ENCODE results near the gene BST2. TPM values are rescaled to one million over a fixed set of nuclear protein-coding genes. Genes with fewer than 3 reads are reported as not detected.

BST2 gene
- total RNA-seq, 2 donors from 2014 or later = 32.7 to 75.3 TPM

DNA sequence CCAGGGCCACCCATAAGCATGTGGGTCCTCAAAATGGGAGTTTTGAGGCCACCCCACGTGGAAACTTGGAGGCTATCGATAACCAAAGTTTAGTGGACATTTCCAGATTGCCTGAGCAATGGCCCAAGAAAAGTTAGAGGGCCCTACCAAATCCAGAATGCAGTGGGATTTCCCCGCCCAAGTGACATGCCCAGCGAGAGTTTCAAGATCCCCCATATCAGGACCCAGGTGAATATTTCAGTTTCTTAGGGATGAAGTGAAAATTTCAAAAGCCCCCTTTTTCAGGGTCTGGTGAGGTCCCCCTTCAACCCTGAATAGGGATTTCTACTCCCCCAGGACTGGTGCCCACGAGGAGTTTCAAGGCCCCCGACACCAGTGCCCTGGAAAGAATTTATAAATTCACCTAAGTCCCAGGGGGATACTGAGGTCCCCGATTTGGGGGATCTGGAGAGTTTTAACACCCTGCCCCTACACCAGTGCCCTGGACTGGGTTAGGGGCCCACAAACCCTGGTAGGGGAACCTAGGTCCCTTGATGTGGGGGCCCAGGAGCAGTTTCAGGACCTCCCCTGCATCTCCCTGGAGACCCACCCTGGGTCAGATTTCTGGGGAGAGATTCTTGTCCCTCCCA is 695 bp downstream of the BST2 start:
- no peaks in the 10 kb centered on the region for H3K36me3 ChIP-seq
- WGBS = 80% methylated on average over 7 of the region's 7 CpGs
- intact Hi-C loops (cut with DNase I) = no loop called here
- peak overlapping the region; percentile 72 to 75 for H3K27ac ChIP-seq
- TF ChIP-seq POLR2A (IDR thresholded peaks at IDR 0.05) = no peak
- no peak for TF ChIP-seq POLR2AphosphoS5 (IDR thresholded peaks at IDR 0.05)
- TF ChIP-seq, protein P1, sequence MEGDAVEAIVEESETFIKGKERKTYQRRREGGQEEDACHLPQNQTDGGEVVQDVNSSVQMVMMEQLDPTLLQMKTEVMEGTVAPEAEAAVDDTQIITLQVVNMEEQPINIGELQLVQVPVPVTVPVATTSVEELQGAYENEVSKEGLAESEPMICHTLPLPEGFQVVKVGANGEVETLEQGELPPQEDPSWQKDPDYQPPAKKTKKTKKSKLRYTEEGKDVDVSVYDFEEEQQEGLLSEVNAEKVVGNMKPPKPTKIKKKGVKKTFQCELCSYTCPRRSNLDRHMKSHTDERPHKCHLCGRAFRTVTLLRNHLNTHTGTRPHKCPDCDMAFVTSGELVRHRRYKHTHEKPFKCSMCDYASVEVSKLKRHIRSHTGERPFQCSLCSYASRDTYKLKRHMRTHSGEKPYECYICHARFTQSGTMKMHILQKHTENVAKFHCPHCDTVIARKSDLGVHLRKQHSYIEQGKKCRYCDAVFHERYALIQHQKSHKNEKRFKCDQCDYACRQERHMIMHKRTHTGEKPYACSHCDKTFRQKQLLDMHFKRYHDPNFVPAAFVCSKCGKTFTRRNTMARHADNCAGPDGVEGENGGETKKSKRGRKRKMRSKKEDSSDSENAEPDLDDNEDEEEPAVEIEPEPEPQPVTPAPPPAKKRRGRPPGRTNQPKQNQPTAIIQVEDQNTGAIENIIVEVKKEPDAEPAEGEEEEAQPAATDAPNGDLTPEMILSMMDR (IDR thresholded peaks at IDR 0.05) = no peak
- no peaks in the 10 kb centered on the region for H3K4me1 ChIP-seq (replicated peaks)
- no peaks in the 10 kb centered on the region for H3K9me3 ChIP-seq
- DNase-seq (ENCODE audit: low spot score) = no peak
- peak overlapping the region; percentile 23 to 26 for H3K4me3 ChIP-seq
- H3K27me3 ChIP-seq (replicated peaks; ENCODE audit: insufficient read depth) = no peaks in the 10 kb centered on the region

DNA sequence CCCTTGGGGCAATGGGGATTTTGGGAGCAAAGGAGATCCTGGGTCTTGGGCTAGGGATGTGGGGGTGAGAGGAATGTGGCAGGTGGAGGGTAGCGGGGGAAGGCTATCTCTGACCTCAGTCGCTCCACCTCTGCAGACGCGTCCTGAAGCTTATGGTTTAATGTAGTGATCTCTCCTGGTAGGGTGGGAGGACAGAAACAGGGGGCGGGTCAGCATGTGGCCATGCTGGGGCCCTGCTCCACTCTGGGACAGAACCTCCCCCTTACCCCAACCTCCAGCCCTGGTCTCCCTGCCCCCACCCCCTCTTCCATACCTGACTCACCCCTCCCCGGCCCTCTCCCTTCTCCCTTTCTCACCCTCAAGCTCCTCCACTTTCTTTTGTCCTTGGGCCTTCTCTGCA is 1.4 kb downstream of the BST2 start:
- peak overlapping the region in 1 of 2 donors; percentile 75 for H3K27ac ChIP-seq
- H3K27me3 ChIP-seq (replicated peaks; ENCODE audit: insufficient read depth) = no peaks in the 10 kb centered on the region
- TF ChIP-seq, protein P1 (IDR thresholded peaks at IDR 0.05) = no peak
- intact Hi-C loops (cut with DNase I) = no loop called here
- H3K4me1 ChIP-seq (replicated peaks) = no peaks in the 10 kb centered on the region
- no peaks in the 10 kb centered on the region for H3K9me3 ChIP-seq
- DNase-seq (ENCODE audit: low spot score) = no peak
- 89% methylated on average over 6 of the region's 6 CpGs for WGBS
- no peak overlapping the region for H3K4me3 ChIP-seq
- H3K36me3 ChIP-seq = no peaks in the 10 kb centered on the region

DNA sequence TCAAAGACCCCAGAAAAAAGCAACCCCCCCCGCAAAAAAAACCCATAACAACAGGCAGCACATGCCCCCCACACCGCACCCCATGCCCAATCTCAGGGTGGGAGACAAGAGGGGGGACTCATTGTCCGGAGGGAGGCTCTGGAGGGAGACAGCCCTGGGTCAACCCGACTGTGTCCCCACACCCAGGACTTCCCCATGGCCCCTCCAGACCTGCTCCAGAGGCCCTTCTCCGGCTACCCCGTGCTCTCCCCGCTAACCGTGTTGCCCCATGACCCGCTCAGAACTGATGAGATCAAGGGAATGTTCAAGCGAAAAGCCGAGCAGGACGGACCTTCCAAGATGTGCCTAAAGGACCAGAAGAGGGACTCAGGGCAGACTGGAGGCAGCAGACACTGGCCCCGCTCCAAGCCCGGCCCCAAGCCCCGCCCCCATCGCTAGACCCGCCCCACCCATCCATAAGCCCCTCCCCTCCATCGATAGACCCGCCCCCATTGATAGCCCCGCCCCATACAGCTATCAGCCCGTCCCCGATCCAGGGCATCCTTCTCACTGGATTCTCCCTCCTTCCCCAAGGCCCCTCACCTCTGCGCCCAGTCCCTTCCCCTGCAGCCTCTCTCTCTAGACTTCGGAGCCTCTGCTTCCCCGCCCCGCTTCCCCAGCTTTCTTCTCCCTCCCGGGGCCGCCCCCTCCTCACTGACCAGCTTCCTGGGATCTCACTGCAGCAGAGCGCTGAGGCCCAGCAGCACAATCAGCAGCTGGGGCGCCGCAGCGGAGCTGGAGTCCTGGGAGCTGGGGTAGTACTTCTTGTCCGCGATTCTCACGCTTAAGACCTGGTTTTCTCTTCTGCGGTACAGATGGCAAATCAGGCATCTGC is 2.2 kb downstream of the BST2 start:
- Histone ChIP-seq H3K4me3 (no peak overlapping the region), H3K27me3 (replicated peaks; ENCODE audit: insufficient read depth) (no peaks in the 10 kb centered on the region), H3K36me3 (no peaks in the 10 kb centered on the region), H3K4me1 (replicated peaks) (no peaks in the 10 kb centered on the region), H3K27ac (no peak overlapping the region), H3K9me3 (no peaks in the 10 kb centered on the region)
- DNase-seq (ENCODE audit: low spot score) = no peak
- TF ChIP-seq, protein P1 (IDR thresholded peaks at IDR 0.05) = no peak
- no peak for TF ChIP-seq POLR2A (IDR thresholded peaks at IDR 0.05)
- WGBS = 43% methylated on average over 31 of the region's 36 CpGs
- intact Hi-C loops (cut with DNase I) = no loop called here

DNA sequence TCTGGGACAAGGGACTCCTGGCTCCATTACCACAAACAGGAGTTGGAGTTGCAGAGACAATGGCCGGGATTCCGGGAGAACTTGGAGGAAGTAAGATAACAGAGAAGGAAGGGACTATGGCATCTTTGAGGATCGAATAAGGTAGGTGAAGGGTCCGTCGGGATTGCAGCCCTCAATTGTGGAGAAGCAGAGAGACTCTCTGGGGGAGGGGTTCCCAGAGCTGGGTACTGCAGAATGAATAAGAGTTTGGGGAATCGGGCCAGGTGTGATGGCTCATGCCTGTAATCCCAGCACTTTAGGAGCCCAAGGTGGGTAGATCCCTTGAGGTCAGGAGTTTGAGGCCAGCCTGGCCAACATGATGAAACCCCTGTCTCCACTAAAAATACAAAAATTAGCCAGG is 3.8 kb downstream of the BST2 start:
- no peak overlapping the region for H3K27ac ChIP-seq
- H3K9me3 ChIP-seq = no peaks in the 10 kb centered on the region
- H3K36me3 ChIP-seq = no peaks in the 10 kb centered on the region
- no peaks in the 10 kb centered on the region for H3K4me1 ChIP-seq (replicated peaks)
- WGBS = 87% methylated on average over 6 of the region's 6 CpGs
- H3K27me3 ChIP-seq (replicated peaks; ENCODE audit: insufficient read depth) = no peaks in the 10 kb centered on the region
- TF ChIP-seq POLR2AphosphoS5 (IDR thresholded peaks at IDR 0.05) (no peak), POLR2A (IDR thresholded peaks at IDR 0.05) (no peak)
- no peak overlapping the region for H3K4me3 ChIP-seq
- intact Hi-C loops (cut with DNase I) = no loop called here
- no peak for DNase-seq (ENCODE audit: low spot score)

DNA sequence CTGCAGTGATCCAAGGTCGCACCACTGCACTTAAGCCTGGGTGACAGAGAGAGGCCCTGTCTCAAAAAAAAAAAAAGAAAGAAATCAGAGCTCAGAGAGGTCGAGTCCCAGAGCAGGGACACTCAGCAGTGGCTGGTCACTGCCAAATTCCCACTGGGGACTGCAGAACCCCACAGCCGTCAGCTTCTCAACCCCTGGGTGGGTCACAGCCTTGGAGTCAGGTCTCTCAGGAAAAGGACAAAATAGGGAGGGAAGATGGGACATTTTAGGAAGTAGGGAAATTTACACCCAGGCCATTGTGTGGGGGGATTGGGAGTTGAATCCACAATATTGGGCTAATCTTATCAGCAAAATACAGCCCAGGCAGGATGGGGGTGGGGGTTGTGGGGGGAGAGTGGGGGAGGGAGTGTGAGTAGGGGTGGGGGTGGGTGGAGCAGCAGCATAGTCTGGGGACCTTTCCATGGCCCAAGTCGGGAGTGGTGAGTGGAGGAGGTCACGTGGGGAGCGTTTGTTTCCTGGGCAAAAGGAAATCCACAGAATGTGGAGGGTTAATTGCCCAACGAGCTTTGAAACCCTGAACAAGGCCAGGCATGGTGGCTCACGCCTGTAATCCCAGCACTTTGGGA is 6.4 kb downstream of the BST2 start:
- Histone ChIP-seq H3K27me3 (replicated peaks; ENCODE audit: insufficient read depth) (no peaks in the 10 kb centered on the region), H3K4me1 (replicated peaks) (no peaks in the 10 kb centered on the region), H3K4me3 (no peak overlapping the region), H3K9me3 (no peaks in the 10 kb centered on the region), H3K27ac (no peak overlapping the region), H3K36me3 (no peaks in the 10 kb centered on the region)
- intact Hi-C loops (cut with DNase I) = no loop called here
- no peak for DNase-seq (ENCODE audit: low spot score)
- 73% methylated on average over 8 of the region's 8 CpGs for WGBS
- TF ChIP-seq POLR2A (IDR thresholded peaks at IDR 0.05) (no peak), POLR2AphosphoS5 (IDR thresholded peaks at IDR 0.05) (no peak)
- TF ChIP-seq, protein P1 (IDR thresholded peaks at IDR 0.05) = no peak

Data from prostate gland (tissue), 2 donors.